Measurements from ENCODE around the gene CPEB4.

The CPEB4 gene

DNA sequence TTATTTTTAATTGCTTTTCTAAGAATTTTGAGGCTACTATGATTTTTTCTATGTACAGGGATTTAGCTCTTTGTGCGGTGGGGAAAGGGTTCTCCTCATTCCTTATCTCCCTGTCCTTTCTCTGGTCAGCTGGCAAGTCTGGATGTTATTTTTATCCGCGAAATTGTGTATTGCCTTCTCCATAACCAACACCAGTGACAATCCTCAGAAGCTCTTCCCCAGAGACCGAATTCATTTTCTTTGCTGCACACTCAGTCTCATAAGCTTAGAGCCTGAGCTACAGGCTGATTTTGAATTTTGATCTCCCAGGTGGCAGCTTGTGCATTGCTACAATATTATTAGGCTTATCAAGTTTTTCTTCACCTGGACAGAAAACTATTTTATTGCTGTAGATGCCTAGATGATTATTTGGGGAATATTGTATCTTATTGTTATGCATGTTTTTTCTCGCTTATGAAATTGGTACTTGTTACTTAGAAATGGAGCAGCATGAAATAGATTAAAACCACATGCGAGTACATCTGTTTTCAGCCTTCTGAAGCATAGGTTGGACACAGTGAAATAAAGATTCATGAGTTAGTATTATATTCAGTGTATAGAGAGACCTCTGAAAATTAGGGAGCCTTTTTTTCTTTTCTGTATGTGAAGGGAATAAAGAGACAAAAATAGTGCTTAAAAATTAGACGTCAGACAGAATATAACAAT lies 27.3 kb downstream of the CPEB4 start:
- TF ChIP-seq, protein P1, sequence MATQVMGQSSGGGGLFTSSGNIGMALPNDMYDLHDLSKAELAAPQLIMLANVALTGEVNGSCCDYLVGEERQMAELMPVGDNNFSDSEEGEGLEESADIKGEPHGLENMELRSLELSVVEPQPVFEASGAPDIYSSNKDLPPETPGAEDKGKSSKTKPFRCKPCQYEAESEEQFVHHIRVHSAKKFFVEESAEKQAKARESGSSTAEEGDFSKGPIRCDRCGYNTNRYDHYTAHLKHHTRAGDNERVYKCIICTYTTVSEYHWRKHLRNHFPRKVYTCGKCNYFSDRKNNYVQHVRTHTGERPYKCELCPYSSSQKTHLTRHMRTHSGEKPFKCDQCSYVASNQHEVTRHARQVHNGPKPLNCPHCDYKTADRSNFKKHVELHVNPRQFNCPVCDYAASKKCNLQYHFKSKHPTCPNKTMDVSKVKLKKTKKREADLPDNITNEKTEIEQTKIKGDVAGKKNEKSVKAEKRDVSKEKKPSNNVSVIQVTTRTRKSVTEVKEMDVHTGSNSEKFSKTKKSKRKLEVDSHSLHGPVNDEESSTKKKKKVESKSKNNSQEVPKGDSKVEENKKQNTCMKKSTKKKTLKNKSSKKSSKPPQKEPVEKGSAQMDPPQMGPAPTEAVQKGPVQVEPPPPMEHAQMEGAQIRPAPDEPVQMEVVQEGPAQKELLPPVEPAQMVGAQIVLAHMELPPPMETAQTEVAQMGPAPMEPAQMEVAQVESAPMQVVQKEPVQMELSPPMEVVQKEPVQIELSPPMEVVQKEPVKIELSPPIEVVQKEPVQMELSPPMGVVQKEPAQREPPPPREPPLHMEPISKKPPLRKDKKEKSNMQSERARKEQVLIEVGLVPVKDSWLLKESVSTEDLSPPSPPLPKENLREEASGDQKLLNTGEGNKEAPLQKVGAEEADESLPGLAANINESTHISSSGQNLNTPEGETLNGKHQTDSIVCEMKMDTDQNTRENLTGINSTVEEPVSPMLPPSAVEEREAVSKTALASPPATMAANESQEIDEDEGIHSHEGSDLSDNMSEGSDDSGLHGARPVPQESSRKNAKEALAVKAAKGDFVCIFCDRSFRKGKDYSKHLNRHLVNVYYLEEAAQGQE (IDR thresholded peaks at IDR 0.05; ENCODE audit: insufficient read depth in 1 of 2, low read depth in 2 of 2, low read length in 2 of 2), result no peak
- no peak for TF ChIP-seq POLR2AphosphoS5 (IDR thresholded peaks at IDR 0.05; ENCODE audit: low read depth, low read length)
- no peak for TF ChIP-seq FOXP2 (optimal IDR thresholded peaks at IDR 0.05; ENCODE audit: borderline replicate concordance, extremely low read depth, extremely low read length, insufficient read depth)
- TF ChIP-seq SIN3A (IDR thresholded peaks at IDR 0.05; ENCODE audit: borderline replicate concordance, insufficient read depth, low read length), result no peak
- no peak for TF ChIP-seq TAF1 (IDR thresholded peaks at IDR 0.05; ENCODE audit: borderline replicate concordance, insufficient read depth, low read length)

DNA sequence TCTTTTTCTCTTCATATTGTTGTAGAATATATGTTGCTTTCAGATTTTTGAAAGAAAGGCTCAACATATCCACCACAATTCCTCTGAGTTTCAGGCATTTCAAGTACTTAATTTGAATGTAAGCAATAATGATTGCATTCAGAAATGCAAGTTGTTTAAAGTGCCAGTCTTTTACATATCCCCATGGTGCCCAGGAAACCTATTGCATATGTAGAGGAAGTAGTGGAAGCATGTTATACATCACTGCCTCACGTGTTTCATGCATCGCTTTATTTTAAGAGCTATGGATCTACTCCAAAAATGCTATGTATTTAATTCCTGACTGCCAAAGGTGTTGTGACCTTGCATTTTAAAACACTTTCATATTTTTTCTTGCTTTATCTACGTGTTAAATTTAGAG lies 28.1 kb downstream of the CPEB4 start:
- TF ChIP-seq, protein P1 (IDR thresholded peaks at IDR 0.05; ENCODE audit: insufficient read depth in 1 of 2, low read depth in 2 of 2, low read length in 2 of 2), result no peak
- TF ChIP-seq TAF1 (IDR thresholded peaks at IDR 0.05; ENCODE audit: borderline replicate concordance, insufficient read depth, low read length) (no peak), FOXP2 (optimal IDR thresholded peaks at IDR 0.05; ENCODE audit: borderline replicate concordance, extremely low read depth, extremely low read length, insufficient read depth) (no peak), POLR2AphosphoS5 (IDR thresholded peaks at IDR 0.05; ENCODE audit: low read depth, low read length) (no peak), SIN3A (IDR thresholded peaks at IDR 0.05; ENCODE audit: borderline replicate concordance, insufficient read depth, low read length) (no peak)

DNA sequence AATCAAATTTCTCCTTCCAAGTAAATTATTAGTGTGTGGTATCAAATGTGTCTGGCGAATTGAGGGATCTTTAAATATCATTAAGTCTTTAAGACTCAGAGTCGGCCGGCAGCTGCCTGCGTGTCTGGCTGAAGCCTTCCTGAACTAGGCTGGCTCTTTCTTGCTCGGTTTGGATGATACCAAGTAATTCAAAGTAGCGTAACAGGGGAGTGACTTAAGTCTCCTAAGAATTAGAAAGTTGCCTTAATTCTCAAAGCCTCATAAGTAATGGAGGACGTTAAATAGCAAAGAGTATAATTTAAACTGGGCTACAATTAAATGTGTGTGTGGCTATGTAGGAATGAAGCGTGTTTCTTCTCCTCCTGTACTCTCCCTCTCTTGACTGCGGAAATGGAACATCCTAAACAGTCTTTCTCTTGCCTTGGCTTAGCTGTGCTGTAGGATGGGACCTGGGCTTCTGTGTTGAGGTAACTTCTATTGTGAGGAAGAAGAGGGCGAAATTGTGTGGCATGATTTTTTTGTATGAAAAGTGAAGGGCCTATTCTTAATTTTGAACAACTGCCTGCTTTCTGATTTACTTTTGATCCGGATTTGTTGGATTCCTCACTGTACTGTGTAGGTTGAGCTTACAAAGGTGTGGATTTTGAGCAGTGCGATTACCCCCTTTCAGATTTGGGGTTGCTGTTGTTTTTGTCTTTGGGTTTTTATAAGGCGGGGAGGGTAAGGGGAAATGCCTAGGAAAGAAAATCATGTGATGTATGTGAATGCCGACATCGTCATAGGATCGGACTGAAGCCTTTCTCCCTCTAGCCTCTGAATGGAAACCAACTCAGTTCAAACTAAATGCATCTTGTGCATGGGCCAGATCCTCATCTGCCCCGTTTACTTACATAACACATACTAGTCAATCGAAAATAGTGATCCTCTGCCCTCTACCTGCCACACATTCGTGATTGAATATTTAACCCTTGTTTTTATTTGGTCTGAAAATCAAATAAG lies 29.9 kb downstream of the CPEB4 start:
- TF ChIP-seq TAF1 (IDR thresholded peaks at IDR 0.05; ENCODE audit: borderline replicate concordance, insufficient read depth, low read length) (peak; percentile 91; the same call in 1 of the 2 replicates), POLR2AphosphoS5 (IDR thresholded peaks at IDR 0.05; ENCODE audit: low read depth, low read length) (peak; percentile 97)
- TF ChIP-seq, protein P1 (IDR thresholded peaks at IDR 0.05; ENCODE audit: insufficient read depth in 1 of 2, low read depth in 2 of 2, low read length in 2 of 2), result no peak

DNA sequence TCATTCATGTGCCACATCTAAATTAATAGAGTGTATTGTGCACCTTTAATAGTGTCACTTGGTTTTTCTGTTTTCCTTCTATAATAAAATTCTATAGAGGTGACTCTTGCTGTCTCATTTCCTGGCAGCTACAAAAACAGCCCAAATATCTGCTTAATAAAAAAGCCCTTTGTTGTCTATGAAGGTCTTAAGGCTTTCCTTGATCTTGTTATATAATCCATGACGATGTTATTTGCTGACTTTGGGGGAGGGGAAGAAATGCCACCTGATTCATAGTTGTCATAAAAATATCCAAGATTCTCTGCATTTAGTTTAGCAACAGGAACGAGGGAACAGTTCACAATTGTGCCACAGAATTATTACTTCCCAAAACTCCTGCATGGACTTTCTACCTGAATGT lies 31.3 kb downstream of the CPEB4 start:
- no peak for TF ChIP-seq SIN3A (IDR thresholded peaks at IDR 0.05; ENCODE audit: borderline replicate concordance, insufficient read depth, low read length)
- TF ChIP-seq TAF1 (IDR thresholded peaks at IDR 0.05; ENCODE audit: borderline replicate concordance, insufficient read depth, low read length), result no peak
- TF ChIP-seq, protein P1 (IDR thresholded peaks at IDR 0.05; ENCODE audit: insufficient read depth in 1 of 2, low read depth in 2 of 2, low read length in 2 of 2), result no peak
- TF ChIP-seq FOXP2 (optimal IDR thresholded peaks at IDR 0.05; ENCODE audit: borderline replicate concordance, extremely low read depth, extremely low read length, insufficient read depth), result no peak
- TF ChIP-seq POLR2AphosphoS5 (IDR thresholded peaks at IDR 0.05; ENCODE audit: low read depth, low read length), result no peak

Data from PFSK-1 (cell line).